HFFc6 (cell line): ENCODE results near the gene DAZAP1. TPM values are rescaled to one million over a fixed set of nuclear protein-coding genes. Genes with fewer than 3 reads are reported as not detected.
A peak's percentile ranks its signal among the peaks of the same experiment; 100 is the strongest.

ENCODE experiments used
- DNase-seq: peaks from one replicate; pipeline ENCODE4 v3.0.0-alpha.2; 2018
- H3K27ac Mint-ChIP-seq: 2 replicates; pipeline ENCODE4 v1.8.0; 2020; ENCODE audit warnings: mild to moderate bottlenecking, mixed read lengths
- H3K27me3 Mint-ChIP-seq: 2 replicates; pipeline ENCODE4 v1.8.0; 2021; ENCODE audit warnings: mild to moderate bottlenecking, moderate library complexity, mixed read lengths; ENCODE audit not compliant: insufficient read depth
- H3K36me3 Mint-ChIP-seq: 2 replicates; pipeline ENCODE4 v1.8.0; 2021; ENCODE audit warnings: low read depth, mixed read lengths
- H3K4me1 Mint-ChIP-seq: 2 replicates; pipeline ENCODE4 v1.8.0; 2020; ENCODE audit warnings: low read depth, mixed read lengths
- H3K4me3 Mint-ChIP-seq: 2 replicates; pipeline ENCODE4 v1.8.0; 2020; ENCODE audit warnings: mild to moderate bottlenecking, moderate library complexity, mixed read lengths
- H3K9me3 Mint-ChIP-seq: 2 replicates; pipeline ENCODE4 v1.8.0; 2020; ENCODE audit warnings: mild to moderate bottlenecking, mixed read lengths
- CTCF ChIP-seq: fragments of 200-600 bp; sonication (generic); IDR thresholded peaks from 2 replicates; pipeline ENCODE4 v1.5.0; 2021; ENCODE audit warnings: antibody characterized with exemption, mild to moderate bottlenecking
- total RNA-seq, 6 experiments: library from RNA; stranded (reverse); fragmentation: NEBNext Ultra II Directional; extraction: Animal tissue kit (Norgen Biotek cat#: 25700); gene quantifications; 2 replicates in 1 of 6; 3 replicates in 5 of 6; pipeline ENCODE4 v1.2.3, GENCODE V29; 2021

Gene DAZAP1
- total RNA-seq, 6 experiments from 2014 or later, result 87.2 to 109 (median 103) TPM

- TF ChIP-seq CTCF, result no peak
- peak; percentile 41 for DNase-seq
- peak overlapping the region; percentile 98 for H3K4me3 Mint-ChIP-seq
- peak overlapping the region; percentile 94 for H3K27ac Mint-ChIP-seq
- no peaks in the 10 kb centered on the region for H3K27me3 Mint-ChIP-seq
- H3K4me1 Mint-ChIP-seq, result peaks cover 39% of the 10 kb centered on the region
- peaks cover 6% of the 10 kb centered on the region for H3K36me3 Mint-ChIP-seq
- no peaks in the 10 kb centered on the region for H3K9me3 Mint-ChIP-seq
Observed at GRCh38 chr19:1408300-1409203, 1.2 kb downstream of the DAZAP1 start.

- no peaks in the 10 kb centered on the region for H3K27me3 Mint-ChIP-seq
- H3K4me1 Mint-ChIP-seq, result peaks cover 39% of the 10 kb centered on the region
- no peaks in the 10 kb centered on the region for H3K9me3 Mint-ChIP-seq
- DNase-seq, result no peak
- TF ChIP-seq CTCF, result no peak
- peak overlapping the region; percentile 98 for H3K4me3 Mint-ChIP-seq
- peak overlapping the region; percentile 94 for H3K27ac Mint-ChIP-seq
- peaks cover 6% of the 10 kb centered on the region for H3K36me3 Mint-ChIP-seq
Observed at GRCh38 chr19:1409204-1410005, 2.0 kb downstream of the DAZAP1 start.

GRCh38 chr19:1410136-1410786 is 2.9 kb downstream of the DAZAP1 start:
- no peak for TF ChIP-seq CTCF
- DNase-seq, result no peak
- peak overlapping the region; percentile 98 for H3K4me3 Mint-ChIP-seq
- peak overlapping the region; percentile 76 for H3K27ac Mint-ChIP-seq
- peaks cover 44% of the 10 kb centered on the region for H3K4me1 Mint-ChIP-seq
- H3K36me3 Mint-ChIP-seq, result peaks cover 6% of the 10 kb centered on the region
- H3K27me3 Mint-ChIP-seq, result no peaks in the 10 kb centered on the region
- H3K9me3 Mint-ChIP-seq, result no peaks in the 10 kb centered on the region

- H3K4me3 Mint-ChIP-seq, result peak overlapping the region; percentile 98
- no peak for TF ChIP-seq CTCF
- no peak for DNase-seq
- peaks cover 6% of the 10 kb centered on the region for H3K36me3 Mint-ChIP-seq
- peak overlapping the region; percentile 76 for H3K27ac Mint-ChIP-seq
- H3K9me3 Mint-ChIP-seq, result no peaks in the 10 kb centered on the region
- H3K27me3 Mint-ChIP-seq, result no peaks in the 10 kb centered on the region
- peaks cover 50% of the 10 kb centered on the region for H3K4me1 Mint-ChIP-seq
Observed at GRCh38 chr19:1410789-1411188, 3.4 kb downstream of the DAZAP1 start.
